ENCODE data around the gene SHROOM2. TPM values are rescaled to one million over a fixed set of nuclear protein-coding genes. Genes with fewer than 3 reads are reported as not detected.

Gene SHROOM2
- polyA plus RNA-seq (2012; ENCODE audit: insufficient read length, low read depth): 2.2 TPM

DNA sequence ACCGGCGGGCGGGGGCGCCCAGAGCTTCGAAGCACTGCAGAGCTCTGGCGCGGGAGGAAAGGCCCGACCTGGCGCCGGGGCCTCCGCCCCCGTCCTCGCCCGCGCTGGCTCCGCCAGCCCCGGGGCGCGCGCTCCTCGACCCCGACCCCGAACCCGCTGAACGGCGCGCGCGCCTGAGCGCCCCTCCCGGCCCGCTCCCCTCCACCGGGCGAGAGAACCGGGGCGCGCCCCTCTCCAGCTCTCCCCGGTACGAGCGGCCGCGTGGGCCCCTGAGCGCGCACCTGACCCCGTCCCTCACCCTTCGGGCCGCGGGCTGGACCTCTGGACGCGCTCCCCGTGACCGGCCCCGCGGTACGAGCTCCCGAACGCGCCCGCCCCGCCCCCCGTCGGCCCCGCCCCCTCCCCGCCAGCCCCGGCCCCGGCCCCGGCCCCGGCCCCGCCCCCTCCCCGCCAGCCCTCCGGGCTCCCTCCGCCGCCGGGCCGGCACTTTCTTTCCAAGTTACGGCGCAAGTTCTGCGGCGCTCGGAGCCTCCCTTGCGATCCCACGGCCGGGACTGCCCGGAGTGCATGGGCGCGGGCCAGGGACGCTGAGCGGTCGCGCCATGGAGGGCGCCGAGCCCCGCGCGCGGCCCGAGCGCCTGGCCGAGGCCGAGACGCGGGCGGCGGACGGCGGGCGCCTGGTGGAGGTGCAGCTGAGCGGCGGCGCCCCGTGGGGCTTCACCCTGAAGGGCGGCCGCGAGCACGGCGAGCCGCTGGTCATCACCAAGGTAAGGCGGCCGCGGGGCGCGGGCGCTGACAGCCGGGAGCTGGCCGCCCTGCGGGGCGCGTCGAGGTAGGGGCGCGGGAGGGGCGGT lies at the start of gene SHROOM2:
Gene SHROOM2 (plus strand): TSS at position 486 of the 854 bp plus-strand sequence. CDS start 117 bp downstream, at position 603.
- no peak for TF ChIP-seq POLR2AphosphoS5 (IDR thresholded peaks at IDR 0.05; ENCODE audit: low read depth, low read length)
- TF ChIP-seq SIN3A (IDR thresholded peaks at IDR 0.05; ENCODE audit: borderline replicate concordance, insufficient read depth, low read length): no peak
- no peak for TF ChIP-seq TAF1 (IDR thresholded peaks at IDR 0.05; ENCODE audit: borderline replicate concordance, insufficient read depth, low read length)
- TF ChIP-seq FOXP2 (optimal IDR thresholded peaks at IDR 0.05; ENCODE audit: borderline replicate concordance, extremely low read depth, extremely low read length, insufficient read depth): no peak
- TF ChIP-seq, protein P1, sequence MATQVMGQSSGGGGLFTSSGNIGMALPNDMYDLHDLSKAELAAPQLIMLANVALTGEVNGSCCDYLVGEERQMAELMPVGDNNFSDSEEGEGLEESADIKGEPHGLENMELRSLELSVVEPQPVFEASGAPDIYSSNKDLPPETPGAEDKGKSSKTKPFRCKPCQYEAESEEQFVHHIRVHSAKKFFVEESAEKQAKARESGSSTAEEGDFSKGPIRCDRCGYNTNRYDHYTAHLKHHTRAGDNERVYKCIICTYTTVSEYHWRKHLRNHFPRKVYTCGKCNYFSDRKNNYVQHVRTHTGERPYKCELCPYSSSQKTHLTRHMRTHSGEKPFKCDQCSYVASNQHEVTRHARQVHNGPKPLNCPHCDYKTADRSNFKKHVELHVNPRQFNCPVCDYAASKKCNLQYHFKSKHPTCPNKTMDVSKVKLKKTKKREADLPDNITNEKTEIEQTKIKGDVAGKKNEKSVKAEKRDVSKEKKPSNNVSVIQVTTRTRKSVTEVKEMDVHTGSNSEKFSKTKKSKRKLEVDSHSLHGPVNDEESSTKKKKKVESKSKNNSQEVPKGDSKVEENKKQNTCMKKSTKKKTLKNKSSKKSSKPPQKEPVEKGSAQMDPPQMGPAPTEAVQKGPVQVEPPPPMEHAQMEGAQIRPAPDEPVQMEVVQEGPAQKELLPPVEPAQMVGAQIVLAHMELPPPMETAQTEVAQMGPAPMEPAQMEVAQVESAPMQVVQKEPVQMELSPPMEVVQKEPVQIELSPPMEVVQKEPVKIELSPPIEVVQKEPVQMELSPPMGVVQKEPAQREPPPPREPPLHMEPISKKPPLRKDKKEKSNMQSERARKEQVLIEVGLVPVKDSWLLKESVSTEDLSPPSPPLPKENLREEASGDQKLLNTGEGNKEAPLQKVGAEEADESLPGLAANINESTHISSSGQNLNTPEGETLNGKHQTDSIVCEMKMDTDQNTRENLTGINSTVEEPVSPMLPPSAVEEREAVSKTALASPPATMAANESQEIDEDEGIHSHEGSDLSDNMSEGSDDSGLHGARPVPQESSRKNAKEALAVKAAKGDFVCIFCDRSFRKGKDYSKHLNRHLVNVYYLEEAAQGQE (IDR thresholded peaks at IDR 0.05; ENCODE audit: insufficient read depth in 1 of 2, low read depth in 2 of 2, low read length in 2 of 2): no peak

DNA sequence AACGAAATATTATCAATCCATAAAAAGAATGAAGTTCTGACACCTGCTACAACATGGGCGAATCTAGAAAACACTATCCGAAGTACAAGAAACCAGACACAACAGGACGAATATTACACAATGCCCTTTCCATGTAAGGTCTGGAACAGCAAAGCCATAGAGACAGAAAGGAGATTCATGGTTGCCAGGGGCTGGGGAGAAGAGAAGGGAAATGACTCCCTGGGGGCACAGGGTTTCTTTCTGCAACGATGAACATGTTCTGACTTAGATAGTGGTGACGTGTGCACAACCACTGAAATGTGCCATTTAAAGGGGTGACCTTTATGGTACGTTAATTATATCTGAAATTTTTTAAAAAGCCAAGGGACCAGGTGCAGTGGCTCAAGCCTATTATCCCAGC lies 48.9 kb upstream of the SHROOM2 start:
- TF ChIP-seq SIN3A (IDR thresholded peaks at IDR 0.05; ENCODE audit: borderline replicate concordance, insufficient read depth, low read length) (no peak), POLR2AphosphoS5 (IDR thresholded peaks at IDR 0.05; ENCODE audit: low read depth, low read length) (no peak), FOXP2 (optimal IDR thresholded peaks at IDR 0.05; ENCODE audit: borderline replicate concordance, extremely low read depth, extremely low read length, insufficient read depth) (no peak), TAF1 (IDR thresholded peaks at IDR 0.05; ENCODE audit: borderline replicate concordance, insufficient read depth, low read length) (no peak)
- TF ChIP-seq, protein P1 (IDR thresholded peaks at IDR 0.05; ENCODE audit: insufficient read depth in 1 of 2, low read depth in 2 of 2, low read length in 2 of 2): no peak

GRCh38 chrX:9738151-9738550 lies 48.1 kb upstream of the SHROOM2 start:
- TF ChIP-seq FOXP2 (optimal IDR thresholded peaks at IDR 0.05; ENCODE audit: borderline replicate concordance, extremely low read depth, extremely low read length, insufficient read depth): no peak
- TF ChIP-seq, protein P1 (IDR thresholded peaks at IDR 0.05; ENCODE audit: insufficient read depth in 1 of 2, low read depth in 2 of 2, low read length in 2 of 2): no peak
- no peak for TF ChIP-seq POLR2AphosphoS5 (IDR thresholded peaks at IDR 0.05; ENCODE audit: low read depth, low read length)
- TF ChIP-seq TAF1 (IDR thresholded peaks at IDR 0.05; ENCODE audit: borderline replicate concordance, insufficient read depth, low read length): no peak
- no peak for TF ChIP-seq SIN3A (IDR thresholded peaks at IDR 0.05; ENCODE audit: borderline replicate concordance, insufficient read depth, low read length)

DNA sequence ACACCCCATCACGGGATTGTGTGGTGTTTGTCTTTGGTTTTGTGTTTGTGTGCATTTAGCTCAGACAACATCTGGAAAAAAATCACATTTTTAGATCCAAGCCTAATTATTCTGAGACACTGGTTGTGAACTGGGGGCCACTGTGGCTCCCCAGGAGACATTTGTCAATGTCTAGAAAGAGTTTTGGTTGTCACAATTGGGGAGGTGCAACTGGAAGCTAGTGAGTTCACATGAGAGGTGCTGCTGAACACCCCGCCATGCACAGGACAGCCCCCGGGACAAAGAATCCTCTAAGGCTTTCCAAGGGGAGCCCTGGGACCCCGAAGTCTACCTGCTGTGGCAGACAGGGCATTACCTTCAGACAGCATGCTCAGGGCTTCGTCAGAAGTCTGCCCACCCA lies 47.1 kb upstream of the SHROOM2 start:
- TF ChIP-seq, protein P1 (IDR thresholded peaks at IDR 0.05; ENCODE audit: insufficient read depth in 1 of 2, low read depth in 2 of 2, low read length in 2 of 2): no peak
- TF ChIP-seq FOXP2 (optimal IDR thresholded peaks at IDR 0.05; ENCODE audit: borderline replicate concordance, extremely low read depth, extremely low read length, insufficient read depth): no peak
- no peak for TF ChIP-seq POLR2AphosphoS5 (IDR thresholded peaks at IDR 0.05; ENCODE audit: low read depth, low read length)
- TF ChIP-seq TAF1 (IDR thresholded peaks at IDR 0.05; ENCODE audit: borderline replicate concordance, insufficient read depth, low read length): no peak
- TF ChIP-seq SIN3A (IDR thresholded peaks at IDR 0.05; ENCODE audit: borderline replicate concordance, insufficient read depth, low read length): no peak

All from PFSK-1 (cell line).